ENCODE results near the gene PKIB.
"Not testable (repeated sequence)": the region's sequence is repeated elsewhere in the genome, so short reads cannot be mapped to it uniquely, and the experiment has no call there.

The PKIB gene, protein sequence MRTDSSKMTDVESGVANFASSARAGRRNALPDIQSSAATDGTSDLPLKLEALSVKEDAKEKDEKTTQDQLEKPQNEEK
- total RNA-seq: 0 to 0.33 (median 0.14) reads per million in 3 experiments

DNA sequence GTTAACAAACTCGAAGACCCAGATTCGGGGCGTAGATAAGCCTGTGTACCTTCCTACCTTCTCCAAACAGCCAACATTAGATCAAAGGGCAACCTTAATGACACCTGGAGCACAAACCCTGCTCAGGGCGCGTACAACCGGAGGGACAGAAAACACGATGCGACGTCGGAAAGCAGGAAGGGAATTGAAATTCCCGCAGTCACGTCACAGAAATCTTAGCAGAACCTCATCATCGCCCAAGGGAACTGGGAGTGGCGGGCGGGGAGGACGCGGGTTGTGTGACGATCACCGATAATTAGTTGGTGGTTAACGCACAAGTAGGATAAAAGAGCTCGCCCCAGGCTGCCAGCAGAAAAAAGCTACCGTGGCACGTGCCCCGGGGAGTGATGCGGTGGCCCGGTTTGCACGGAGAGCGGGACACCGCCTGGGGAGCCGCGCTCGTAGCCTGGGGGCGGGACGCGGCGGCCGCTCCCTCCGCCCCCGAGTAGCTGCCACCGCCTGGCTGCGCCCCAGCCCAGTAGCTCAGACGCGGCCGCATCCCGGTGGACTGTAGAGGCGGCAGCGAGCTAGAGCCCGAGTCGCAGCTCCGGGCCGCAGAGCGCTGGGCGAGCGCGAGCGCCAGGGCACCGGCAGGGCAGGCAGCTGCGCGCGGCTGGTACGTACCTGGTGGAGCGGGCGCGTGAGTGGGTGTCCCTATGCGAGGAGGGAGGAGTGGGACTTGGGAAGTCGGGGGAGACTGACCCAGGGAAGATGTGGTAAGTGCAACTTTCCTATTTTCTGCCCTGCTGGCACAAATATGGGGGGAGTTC lies at the start of gene PKIB:
Gene PKIB (plus strand): TSS at position 525 of the 809 bp plus-strand sequence. CDS start 107,390 bp downstream, outside the sequence.
- DNase-seq: peak; percentile 18

DNA sequence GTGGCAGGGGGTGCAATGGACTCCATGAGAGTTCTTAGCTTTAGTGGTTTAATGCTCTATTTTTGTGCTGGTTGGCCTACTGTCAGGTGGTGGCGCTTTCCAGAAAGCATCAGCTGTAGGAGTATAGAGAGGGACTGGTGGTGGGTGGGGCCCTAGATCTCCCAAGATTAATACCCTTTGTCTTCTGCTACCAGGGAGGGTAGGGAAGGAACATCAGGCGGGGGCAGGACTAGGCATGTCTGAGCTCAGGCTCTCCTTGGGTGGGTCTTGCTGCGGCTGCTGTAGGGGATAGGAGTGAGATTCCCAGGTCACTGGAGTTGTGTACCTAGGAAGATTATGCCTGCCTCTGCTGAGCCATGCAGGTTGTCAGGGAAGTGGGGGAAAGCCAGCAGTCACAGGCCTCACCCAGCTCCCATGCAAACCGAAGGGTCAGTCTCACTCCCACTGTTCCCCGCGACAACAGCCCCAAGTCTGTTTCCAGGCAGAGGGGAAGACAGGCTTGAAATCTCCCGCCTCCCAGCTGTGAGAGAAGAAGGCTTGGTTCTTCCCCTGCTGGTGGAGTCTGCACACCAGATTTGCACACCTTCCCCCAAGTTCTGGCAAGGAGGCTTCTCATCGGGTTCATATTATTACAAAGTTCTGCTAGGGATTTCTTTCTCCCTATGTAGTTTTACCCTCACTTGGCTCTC lies 46.7 kb upstream of the PKIB start:
- DNase-seq: no peak

DNA sequence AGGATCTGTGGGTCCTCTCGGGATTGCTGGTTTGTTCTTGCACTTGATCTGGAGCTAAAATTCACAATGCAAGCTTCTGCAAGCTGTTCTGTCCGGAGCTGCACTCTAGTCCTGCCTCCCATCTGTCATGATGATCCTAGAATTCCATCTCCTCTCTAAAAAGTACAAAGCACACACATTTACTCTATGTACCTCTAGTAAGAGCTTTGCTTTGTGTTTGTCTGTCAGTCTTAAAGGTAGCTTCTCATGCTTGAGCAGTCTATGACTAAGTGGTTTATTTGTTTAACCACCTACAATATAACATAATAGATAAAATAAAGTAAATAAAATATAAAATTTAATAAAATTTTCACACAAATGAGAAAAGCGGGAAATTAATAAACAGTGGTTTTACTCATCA lies 46.0 kb upstream of the PKIB start:
- DNase-seq: no peak

DNA sequence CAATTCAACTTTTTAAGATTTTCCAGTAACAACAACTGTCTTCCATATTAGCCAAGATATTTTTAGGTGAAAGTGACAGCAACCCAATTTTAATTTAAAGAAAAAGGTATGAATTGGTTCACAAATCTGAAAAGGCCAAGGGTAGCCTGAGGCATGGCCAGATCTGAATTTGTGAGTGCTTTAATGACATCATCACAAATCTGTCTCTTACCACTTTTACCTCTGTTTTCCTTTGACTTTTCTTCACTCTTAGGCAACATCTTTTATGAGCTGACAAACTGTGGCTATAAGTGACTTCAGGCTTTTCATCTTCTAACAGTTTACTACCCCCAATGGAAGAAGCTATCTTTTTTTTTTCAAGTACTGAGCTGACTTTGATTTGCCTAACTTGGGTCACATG lies 44.5 kb upstream of the PKIB start:
- no peak for DNase-seq

DNA sequence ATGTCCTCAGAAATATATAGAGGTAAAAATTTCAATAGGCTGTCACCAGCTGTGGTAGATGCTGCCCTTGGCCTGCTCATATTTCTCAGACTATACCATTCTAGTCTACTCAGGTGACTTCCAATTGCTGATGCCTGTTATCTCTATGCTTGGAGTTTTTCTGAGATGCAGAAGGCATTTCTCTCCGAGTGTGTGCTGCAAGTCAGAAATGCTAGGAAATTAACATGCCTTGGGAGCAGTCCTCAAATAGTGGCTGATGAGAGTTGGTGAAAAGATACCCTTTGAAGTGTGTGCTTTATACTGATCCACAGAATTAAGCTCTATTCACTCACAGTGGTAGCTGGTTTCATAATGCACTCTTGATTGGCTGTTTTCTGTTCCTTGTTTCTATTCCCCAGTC lies 43.2 kb upstream of the PKIB start:
- DNase-seq: no peak

DNA sequence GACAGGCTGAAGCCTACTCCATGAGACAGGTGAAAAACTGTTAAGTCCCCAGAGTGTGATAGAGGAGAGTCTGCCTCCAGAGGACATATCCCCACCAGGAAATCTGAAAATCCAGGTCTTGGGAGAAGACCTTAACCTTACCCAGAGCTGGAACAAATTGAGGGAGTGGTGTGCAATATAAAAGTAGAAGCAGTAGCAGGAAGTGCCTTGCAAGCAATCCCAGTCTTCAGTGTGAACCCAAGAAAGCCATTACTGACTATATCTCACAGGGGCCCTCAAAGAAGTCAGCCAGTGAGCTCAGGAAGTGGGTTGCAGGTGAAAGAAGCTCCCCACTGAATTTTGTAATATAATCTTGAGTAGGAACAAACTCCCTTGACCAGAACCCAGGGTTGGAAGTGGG lies 41.9 kb upstream of the PKIB start:
- DNase-seq: no peak

DNA sequence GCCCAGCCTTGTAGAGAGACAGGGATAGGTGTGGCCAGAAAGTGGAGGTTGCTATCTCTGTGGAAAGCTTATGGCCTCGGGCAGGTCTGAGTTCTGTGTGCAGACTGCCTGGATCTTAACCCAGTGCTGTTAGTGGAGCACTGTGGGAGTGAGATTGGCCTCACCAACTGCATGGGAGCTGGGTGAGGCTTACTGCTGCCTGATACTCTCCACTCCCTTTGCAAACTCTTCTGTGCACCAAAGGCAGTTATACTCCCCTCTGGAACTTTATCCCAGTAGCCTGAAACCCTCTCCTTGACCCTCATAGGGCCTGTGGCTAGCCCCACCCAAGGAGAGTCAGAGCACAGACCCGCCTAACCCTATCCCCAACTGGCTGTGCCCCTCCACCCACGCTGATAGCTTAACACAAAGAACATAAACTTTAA lies 41.4 kb upstream of the PKIB start:
- DNase-seq: no peak

DNA sequence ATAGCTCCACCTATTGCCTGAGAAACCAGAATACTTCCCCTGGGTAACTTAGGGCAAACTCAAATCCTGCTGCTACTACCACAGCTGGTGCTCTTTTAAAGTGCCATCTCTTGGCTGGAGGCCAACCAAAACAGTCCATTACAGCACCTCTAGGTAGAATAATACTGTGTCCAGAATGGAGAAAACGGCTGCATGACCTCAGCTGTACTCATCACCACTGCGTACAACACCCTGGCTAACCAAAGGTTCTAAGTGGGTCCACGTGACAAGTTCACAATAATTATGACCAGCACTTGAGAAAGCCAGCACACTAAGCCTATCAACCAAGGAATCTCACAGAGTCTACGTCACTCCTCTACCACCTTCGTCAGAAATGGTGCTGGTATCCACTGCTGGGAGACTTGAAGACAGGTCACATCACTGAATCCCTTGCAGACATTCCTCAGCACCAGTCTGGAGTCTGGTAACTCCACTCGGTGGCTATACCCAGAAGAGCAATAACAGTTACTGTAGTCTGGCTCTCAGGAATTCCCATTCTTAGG lies 40.9 kb upstream of the PKIB start:
- no peak for DNase-seq

DNA sequence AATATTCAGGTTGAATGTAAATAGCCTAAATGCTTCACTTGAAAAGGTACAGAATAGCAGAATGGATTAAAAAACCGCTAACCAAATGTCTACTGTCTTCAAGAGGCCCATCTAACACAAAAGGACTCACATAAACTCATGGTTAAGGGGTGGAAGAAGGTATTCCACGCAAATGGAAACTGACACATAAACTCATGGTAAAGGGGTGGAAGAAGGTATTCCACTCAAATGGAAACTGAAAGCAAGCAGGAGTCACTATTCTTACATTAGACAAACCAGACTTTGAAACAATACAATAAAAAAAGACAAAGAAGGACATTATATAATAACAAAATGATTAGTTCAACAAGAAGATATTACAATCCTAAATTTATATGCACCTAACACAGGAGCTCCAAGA lies 38.3 kb upstream of the PKIB start:
- no peak for DNase-seq

DNA sequence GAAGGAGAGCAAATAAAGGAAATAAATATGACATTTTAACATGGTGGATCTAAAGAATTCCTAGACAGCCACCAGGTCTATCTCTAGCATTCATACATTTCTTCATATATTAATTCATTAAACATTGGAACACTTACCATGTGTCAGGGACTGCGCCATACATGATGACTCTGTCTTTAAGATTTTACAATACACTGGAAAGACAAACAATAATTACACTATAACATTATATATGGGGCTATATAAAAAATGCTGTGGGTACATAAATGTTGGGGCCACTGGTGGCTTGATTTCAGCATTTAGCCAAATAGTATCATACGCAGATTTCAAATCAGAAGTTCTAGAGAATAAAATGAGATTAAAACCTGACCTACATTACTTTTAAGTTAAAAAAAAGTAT lies 33.3 kb upstream of the PKIB start:
- DNase-seq: no peak

DNA sequence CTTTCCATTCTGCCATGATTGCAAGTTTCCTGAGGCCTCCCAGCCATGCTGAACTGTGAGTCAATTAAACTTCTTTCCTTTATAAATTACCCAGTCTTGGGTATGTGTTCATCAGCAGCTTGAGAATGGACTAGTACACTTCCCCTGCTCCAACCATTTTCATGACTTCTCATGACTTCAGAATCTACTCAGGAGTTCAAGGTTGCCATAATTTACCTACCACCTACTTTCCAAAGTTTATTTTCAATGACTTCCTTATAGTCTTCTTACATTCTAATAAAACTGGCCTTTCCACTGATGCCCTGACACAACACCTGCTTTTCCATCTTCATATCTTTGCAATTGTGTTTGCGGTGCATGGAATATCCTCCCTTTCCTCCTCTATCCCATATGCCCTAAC lies 31.2 kb upstream of the PKIB start:
- DNase-seq: no peak

DNA sequence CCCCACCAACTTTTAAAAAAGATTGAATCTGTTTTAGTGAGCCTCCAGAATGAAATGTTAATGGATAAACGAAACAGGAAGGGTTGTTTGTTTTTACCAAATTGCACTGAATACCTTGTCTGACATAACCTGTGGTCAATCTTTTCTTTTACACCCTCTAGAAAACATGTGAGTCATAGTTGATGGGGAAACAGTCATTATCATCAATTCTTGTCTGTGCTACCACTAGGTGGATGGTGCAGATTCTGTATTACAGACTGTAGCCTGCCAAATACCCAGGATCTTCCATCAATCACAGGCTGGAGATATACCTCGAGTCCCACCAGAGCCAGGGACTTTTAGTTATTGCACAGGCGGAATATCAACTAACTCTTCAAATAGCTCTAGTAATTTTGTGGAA lies 29.5 kb upstream of the PKIB start:
- no peak for DNase-seq

DNA sequence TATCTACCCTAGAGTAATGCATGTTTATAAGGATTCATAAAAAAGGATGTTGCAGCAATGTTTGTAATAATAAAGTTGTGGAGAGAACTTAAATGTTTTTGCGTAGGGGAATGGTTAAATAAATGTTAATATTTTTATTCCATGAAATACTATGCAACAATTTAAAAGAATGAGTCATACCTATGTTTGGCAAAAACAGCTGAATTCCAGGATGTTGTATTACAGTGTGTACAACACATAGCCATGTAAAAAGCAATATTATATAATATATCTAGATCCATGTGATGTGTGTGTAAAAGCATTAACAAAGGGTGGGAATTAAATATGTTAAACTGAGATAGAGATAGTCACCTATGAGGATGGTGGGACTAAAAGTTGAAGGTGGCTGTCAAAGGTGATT lies 21.1 kb upstream of the PKIB start:
- no peak for DNase-seq

DNA sequence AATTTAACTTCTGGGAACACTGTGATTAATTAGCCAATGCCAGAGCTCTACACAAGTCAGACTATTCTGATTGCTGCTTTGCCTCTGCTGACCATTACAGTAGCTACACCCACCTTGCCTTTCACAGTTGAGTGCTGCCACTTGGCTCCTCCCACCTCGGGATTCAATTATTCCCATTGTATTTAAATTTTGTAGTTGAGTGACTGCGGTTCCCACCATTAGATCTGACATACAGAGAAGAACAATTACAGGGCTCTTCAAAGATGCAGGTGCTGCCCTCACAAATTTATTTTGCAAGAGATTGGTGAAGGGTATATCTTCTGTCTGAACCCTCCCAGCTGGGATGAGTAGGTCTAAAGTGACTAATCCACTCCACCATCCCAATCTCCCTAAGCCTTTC lies 11.9 kb upstream of the PKIB start:
- DNase-seq: not testable (repeated sequence)

DNA sequence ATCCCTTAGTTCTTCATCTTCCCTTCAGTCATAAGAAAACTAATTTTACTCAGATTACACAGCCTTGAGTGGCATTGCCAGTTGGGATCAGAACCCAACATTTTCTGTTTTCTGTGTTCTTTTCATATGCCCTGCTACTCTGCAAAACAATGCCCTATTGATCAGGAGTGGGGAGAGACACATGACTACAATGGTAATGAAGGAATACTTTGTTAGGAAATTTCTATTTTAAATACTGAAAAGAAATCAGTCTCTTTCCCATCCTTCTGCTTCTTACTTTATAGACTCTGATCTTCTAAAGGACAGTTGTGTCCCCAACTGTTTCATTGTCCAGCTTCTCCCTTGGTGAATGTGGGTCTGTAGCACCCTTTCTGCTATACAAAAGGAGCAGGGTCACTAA lies 5.5 kb upstream of the PKIB start:
- DNase-seq: no peak

DNA sequence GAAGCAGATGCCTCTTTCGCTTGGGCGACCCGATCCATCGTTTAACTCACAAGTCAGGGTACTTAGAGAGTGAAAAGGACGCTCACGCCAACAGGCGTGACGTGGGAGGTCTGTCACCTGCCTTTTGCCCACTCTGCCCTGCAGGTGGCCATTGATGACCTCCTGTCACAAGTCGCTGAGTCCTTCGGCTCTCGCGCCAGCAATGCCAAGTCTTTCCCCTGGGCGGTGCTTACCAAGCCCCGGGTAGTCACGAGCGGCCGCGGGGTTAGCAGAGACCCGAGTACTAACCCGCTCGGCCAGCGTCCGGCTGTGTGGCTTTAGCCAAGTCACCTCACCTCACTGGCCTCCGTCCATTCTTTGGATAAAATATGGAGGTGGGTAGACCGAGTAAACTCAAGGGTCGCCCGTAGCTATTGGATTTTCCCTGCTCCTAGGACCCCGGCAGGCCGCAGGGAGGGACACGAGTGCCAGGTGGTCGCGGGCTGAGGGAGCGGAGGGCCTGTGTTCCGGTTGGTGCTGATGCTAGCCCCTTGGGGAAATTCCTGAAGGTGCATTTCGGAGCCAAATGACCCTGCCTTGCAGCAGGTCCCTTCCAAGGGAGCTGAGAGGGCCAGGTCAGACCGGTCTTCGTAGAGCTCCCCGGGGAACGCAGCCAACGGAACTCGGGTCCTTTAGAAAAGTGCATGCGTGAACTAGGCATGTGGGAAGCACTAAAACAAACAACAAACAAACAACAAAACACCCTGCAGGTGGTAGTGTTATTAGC lies 668 bp downstream of the PKIB start:
- no peak for DNase-seq

DNA sequence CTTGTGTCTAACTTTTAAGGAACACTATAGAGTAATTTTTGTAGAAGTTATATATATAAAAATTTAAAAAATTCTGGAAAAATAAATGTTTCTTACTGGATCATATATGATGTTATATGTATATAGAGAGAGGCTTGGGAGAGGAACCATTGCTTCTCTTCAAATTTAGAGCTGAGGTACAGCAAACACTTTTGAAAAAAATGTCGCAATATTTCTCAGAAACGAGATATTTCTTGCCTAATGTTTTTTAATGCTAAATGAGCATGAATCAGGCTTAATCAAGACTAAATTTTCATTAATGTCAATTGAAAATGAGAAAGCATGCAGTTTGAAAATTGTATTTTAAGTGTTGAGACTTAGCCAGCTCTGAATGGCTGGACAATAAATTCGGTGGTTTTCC lies 2.6 kb downstream of the PKIB start:
- no peak for DNase-seq

DNA sequence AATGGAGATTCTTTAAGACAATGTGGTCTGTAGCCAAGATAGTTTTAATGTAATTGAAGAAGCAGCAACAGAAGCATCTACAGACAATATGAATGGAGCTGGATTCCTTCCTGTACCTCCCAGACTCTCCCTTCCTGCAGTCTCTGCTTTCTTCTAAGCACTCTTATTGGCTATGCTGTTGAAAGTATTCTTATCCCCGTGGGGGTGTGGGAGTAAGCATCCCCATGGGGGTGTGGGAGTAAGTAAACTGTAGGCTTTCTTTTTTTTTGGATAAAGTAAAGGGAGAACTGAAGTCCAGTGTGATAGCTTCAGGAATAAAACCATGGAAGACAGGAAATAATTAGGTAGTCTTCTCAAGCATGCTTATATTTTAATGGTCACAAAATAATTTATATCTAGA lies 4.1 kb downstream of the PKIB start:
- DNase-seq: no peak

DNA sequence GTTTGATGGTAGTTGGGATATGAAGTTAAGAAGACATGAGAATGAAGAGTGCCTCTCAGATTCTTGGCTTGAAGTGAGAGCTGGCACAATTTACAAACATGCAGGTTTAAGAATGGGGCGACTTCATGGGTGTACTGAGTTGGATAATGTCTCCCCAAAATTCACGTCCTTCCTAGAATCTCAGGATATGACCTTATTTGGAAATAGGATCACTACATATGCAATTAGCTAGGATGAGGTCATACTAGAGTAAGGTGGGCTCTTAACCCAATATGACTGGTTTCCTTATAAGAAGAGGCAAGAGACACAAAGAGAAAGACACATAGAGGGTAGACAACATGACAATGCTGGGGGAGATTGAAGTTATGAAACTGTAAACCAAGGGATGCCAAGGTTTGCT lies 5.2 kb downstream of the PKIB start:
- no peak for DNase-seq

DNA sequence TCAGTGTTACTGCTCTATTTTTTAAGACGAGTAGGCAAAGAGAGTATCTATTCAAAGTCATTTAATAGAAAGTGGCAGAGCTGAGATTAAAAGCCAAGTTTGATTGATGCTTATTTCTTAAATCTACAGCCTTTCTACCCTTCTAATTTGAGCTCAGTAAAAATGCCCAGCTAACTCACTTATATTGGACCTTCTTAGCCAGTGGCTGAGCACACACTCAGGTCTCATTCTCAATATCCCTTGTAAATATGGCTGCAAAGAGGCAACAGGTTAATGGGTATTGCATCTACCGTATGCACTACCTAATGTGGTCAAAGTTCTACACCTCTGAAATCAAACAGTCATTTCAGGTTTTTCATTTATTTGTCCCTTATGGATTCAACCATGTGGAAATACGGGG lies 6.7 kb downstream of the PKIB start:
- DNase-seq: no peak

DNA sequence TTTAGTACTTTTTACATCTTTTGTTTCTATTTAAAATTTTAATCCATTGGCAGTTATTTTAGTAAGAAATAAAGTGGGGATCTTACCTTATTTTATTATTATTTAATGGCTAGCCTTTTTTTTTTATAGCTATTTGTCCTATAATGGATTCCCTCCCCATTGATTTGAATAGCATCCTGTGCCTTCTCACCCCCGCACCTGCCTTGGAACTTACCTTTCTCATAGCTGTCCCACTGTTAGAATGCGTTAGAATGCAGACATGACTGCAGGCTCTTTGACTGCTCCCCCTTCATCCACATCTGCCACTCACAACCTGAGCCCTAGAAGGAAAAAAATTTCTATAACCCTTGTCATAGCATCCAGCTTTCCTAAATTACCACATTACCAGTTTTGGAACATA lies 9.1 kb downstream of the PKIB start:
- no peak for DNase-seq

DNA sequence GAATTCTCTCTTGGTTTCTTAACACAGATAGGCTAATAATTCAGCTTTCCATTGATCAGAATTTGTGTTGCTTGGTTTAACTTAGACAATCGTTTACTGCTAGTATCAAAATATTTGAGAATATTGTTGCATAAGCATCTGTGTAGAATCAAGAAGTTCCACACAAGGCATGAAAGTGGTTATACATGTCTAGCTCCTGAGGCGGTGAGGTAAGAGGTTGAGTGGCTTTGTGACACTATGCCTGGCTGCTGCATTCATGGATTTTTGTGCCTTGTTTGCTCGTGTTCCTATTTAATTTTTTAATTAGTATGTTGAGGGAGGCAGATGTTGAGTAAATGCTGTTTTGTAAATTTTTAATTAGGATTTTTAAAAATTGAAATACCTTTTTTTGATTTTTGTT lies 10.2 kb downstream of the PKIB start:
- no peak for DNase-seq

DNA sequence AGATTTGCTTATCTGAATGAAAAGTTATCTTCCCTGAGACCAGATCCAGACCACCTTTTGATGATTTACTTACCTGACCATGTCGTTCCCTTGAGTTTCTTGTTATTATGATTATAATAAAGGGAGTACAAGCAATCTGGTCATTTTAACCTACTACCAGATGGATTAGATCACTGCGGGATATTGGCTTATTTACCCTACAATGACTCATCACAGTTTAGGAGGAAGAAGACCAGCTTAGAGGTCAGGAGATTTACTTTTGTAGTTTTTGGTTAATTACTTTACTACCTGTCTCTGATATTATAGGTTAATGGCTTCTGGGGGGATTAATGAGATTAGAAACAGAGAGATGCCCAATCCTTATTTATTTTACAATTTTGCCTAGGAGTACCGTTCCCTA lies 10.7 kb downstream of the PKIB start:
- no peak for DNase-seq

All from central memory CD4-positive, alpha-beta T cell (primary cell).